ENCODE measurements around the gene PFAS.

PFAS gene

DNA sequence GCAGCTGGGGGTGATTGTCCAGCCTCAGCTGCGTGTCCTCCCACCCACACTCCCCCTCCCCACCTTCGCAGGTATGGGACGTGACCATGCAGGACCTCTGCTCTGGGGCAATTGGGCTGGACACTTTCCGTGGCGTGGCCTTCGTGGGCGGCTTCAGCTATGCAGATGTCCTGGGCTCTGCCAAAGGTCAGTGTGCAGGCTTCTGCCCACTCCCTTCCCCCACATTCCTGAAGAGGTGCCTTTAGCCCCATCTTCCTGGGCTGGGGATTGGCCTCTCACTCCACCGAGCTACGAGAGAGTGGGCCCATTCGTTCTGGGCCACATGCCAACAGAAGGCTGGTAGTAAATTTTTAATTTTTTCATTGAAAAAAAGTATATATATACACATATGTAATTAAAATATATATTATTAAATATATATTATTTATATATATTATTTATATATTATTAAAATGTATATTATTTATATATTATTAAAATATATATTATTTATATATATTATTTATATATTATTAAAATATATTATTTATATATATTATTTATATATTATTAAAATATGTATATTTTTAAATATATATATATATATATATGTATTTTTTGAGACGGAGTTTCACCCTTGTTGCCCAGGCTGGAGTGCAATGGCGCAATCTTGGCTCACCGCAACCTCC is 18.5 kb downstream of the PFAS start:
- no peak for DNase-seq

DNA sequence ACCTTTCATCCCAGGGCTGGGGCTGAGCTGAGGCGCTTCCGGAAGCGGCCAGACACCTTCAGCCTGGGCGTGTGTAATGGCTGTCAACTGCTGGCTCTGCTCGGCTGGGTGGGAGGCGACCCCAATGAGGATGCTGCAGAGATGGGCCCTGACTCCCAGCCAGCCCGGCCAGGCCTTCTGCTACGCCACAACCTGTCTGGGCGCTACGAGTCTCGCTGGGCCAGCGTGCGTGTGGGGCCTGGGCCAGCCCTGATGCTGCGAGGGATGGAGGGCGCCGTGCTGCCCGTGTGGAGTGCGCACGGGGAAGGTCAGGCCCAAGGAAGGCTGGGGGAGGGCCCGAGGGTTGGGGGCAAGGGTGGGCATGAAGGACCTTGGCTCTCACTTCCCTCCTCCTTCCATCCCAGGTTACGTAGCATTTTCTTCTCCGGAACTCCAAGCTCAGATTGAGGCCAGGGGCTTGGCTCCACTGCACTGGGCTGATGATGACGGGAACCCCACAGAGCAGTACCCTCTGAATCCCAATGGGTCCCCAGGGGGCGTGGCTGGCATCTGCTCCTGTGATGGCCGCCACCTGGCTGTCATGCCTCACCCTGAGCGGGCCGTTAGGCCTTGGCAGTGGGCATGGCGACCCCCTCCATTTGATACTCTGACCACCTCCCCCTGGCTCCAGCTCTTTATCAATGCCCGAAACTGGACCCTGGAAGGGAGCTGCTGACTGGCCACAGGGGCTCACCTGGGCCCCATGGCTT is 19.6 kb downstream of the PFAS start:
- DNase-seq, result no peak

DNA sequence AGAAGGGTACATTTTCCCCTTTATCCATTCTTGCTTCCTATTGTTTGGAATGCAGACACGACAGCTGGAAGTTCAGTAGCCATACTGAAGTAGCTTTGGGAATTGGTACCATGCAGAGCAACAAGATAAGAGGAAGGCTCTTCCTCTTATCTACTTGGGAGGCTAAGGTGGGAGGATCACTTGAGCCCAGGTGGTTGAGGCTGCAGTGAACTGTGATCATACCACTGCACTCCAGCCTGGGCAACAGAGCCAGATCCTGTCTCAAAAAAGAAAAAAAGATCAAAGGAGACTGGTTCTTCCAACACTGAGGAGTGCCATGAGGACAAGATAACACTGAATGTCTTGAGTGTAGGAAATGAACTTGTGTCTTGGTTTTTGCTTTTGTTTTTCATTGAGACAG is 23.3 kb downstream of the PFAS start:
- no peak for DNase-seq

DNA sequence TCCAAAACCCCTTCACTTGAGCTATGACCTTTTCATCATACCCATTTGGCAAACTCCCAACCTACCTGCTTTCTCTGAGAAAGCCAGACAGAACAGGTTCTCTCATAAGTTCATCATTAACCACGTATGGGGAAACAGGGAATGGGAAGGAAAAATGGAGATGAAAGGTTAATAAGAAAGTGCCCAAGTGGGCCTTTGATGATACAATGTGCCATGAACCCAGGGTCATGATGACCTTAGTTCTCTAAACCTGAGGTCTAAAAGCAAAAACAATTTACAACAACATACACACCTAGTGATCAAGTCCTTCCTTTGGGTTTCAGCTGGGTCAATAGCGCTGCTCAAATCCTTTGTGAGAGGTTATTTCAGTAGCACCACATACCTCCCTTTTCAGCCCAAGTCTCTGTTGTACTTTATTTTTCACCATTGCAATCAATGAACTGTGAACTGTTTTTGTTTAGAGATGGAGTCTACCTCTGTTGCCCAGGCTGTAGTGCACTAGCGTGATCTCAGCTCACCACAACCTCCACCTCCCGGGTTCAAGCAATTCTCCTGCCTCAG is 24.9 kb downstream of the PFAS start:
- DNase-seq, result no peak

DNA sequence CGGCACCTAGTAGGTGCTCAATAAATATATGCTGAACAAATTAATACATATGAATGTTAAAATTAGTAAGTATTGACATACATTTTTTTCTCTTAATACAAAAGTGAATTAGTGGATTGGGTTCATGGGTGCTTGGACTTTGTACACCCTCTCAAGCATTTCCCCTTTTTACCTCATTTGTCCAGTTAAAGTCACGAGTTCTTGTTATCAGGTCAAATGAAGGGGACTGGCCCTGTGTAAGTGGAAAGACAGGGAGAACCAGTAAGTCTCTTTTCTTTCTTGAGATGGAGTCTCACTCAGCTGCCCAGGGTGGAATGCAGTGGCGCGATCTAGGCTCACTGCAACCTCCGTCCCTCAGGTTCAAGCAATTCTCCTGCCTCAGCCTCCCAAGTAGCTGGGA is 25.7 kb downstream of the PFAS start:
- DNase-seq, result no peak

DNA sequence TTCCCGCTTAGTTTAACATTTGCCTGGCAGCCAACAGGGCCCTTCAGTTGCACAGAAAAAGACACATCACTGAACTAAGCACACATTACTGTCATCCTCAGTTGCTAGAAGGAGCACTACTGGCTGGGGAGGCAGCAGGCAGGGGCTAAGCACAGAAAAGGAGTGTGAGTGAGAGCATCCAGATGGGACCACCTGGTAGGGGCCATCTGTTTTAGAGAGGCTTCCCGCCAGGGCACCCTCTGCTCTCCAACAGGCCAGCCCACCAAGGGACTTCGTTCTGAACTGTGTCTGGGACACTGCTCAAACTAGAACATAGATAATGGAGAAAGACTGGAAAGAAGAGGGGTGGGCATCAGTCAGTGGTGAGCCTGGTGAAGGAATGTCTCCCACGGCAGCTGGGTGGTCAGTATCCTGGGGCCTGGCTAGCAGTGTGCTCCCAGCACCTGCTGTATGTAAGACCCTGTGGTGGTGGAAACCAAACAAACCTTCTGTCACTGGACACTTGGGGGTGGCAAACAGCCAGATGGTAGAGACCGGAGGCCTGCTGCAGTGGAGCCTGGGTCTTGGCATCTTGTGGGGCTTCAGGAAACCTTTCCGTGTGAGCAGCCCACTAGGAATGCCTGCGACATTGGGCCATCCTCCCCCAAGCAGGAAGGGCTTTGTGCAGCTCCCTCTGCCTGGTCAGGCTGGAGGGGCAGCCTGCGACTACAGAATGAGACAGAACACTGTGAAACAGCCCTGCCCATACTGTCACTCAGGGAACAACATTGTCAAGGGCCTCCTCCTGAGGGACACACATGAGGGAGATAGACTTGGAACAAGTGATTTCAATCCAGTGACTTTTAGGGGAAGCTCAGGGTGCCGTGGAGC is 26.6 kb downstream of the PFAS start:
- DNase-seq, result no peak

DNA sequence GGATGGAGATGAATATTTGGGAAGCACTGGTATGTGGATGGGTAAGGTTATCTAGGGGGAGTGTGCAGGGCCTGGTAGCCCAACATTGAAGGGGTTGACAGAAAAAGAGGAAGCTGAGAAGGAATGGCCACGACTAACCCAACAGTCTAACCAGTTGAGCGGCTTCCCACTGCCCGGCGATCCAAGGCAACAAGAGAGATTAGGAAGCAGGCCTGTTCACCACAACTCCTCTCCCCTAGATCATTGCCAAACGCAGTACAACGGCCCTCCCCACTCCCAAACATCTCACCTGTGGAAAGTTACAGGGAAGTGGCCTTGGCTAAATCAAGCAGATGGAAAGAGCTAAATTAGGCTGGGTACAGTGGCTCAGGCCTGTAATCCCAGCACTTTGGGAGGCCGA is 28.2 kb downstream of the PFAS start:
- no peak for DNase-seq

DNA sequence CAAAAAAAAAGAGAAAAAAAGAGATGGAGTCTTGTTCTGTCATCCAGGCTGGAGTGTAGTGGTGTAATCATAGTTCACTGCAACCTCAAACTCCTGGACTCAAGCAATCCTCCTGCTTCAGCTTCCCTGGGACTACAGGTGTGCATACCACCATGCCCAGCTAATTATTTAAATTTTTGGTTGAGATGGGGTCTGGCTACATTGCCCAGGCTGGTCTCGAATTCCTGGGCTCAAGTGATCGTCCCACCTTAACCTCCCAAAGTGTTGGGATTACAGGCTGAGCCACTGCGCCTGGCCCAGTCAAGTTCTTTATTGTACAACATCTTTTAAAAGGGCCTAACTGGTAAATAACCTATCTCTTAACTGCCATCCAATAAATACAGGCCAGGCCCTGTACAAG is 33.3 kb downstream of the PFAS start:
- no peak for DNase-seq

DNA sequence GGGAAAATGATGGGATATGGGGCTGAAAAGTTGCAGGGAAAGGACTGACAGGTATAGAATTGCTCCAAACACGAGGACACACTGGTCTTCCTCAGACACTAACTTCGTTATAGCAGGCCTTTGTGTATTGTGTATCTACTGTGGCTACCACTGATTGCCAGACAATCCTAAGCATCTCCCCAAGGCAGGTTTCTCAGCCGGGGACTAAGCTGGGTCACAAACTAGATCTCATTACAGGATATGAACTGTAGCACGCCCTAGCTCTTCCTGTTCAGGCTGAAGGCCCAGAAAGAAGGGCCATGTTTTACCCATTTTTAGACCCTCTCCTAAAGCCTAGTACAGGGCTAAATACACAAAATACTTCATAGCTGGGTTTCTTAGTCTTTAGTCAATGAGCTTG is 34.3 kb downstream of the PFAS start:
- DNase-seq, result peak in 1 of 5 experiments; percentile 70

DNA sequence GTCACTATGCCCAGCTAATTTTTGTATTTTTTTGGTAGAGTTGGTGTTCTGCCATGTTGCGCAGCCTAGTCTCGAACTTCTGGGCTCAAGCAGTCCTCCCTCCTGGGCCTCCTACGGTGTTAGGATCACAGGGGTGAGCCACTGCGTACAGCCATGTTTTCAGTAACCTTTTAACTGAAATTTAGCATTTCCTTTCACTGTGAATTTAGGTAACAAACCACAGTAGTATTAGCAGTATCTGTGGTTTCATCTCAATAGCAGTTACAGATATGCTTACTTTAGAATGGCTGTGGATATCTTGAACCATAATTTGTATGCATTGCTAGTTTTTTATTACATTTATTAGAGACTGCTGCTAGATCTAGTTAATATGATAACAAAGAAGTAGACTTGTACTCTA is 35.0 kb downstream of the PFAS start:
- DNase-seq, result peak in 1 of 5 experiments; percentile 75

DNA sequence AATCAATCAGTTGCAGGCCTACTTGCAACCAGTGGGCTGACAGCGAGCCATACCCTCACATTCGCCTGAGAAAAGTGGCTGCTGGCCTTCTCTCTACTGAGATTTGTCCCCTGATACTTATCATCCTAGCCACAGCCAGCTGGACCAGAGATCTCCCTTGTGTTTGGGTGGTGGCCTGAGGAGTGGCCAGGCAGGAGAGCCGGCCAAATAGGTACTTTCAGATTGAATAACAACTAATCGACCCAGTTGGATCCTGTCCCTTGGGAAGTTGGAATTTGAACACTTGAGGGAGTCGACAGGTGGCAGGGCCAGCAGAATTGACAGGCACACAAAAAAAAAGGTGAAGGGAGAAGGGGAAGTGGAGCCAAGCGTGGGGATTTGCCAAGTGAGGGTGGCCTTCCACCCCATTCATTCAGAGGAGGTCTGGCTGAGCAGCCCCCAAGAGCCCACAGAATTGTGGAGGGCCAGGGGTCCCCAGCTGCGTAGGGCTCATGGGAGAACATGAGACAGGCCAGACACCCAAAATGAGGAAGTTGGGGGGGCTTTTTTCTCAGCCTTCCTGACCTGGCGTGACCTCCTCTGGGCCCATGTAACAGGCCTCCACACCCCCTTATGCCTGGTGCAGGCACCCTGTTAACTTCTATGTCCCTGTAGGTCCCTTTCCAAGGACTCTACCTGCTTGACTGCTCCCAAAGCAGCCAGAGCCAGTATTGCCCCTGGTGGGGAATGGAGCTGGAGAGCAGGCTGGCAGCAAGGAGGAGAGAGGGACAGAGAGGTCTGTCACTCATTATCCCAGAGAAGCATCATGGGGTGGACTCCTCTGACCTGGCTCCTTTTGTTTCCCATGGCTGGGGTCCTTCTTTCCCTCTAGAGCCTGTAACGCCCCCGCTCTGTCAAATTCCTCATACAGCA is 36.4 kb downstream of the PFAS start:
- no peak for DNase-seq

DNA sequence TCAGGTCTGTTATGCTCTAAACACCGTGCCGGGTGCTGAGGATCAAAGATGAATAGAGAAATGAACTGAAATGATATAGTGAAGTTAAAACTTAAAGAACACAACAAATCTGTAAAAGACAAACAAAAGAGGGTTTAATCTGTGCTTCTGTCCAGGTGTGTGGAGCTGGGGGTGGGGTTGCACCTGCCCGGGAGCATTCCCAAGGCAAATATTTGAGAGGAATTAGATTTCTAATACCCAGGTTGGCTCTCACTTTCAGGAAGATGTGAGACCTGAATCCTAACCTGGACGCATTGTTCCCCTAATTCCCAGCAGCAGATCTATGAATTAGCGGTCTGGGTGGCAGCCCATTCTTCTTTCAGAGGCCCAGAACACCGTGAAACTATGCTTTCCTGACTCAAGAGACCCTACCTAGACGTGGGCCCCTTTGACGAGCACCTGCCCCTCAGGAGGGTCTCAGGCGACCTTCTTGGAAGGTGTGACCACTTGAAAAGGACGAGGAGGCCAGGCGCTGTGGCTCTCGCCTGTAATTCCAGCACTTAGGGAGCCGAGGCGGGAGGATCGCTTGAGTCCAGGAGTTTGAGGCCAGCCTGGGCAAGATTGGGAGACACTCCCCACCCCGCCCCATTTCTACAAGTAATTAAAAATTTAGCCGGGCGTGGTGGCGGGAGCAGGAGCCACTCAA is 38.7 kb downstream of the PFAS start:
- DNase-seq, result no peak

DNA sequence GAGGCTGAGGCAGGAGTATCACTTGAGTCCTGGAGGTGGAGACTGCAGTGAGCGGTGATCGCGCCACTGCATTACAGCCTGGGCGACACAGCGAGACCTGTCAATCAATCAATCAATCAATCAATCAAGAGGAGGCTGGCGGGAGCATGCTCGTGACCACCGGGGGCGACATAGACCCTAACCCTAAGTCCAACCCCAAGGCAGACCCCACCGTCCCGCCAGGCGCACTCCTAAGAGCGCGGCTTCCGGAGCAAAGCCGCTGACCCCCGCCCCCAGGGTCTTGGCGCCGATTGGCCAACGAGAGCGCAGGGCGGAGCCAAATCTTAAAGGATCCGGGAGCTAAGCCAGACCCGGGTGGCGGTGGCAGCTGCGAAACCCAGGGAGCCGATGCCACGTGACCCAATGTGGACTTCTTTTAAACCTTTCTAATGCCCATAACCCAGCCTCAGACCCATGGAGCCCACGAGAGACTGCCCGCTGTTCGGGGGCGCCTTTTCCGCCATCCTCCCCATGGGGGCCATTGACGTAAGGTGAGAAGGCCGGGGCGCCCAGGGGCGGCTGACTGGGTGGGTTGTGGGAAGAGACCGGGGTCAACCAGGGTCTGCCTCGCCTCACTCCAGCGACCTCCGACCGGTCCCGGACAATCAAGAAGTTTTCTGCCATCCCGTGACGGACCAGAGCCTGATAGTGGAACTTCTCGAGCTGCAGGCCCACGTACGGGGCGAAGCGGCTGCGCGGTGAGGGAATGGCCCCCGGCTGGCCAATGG is 39.4 kb downstream of the PFAS start, which contains the start of gene RANGRF:
RANGRF (plus strand) TSS at position 335 of the 767 bp plus-strand sequence; CDS start at position 454, 119 bp downstream.
- peak; percentile 64 to 89 (median 73) for DNase-seq

DNA sequence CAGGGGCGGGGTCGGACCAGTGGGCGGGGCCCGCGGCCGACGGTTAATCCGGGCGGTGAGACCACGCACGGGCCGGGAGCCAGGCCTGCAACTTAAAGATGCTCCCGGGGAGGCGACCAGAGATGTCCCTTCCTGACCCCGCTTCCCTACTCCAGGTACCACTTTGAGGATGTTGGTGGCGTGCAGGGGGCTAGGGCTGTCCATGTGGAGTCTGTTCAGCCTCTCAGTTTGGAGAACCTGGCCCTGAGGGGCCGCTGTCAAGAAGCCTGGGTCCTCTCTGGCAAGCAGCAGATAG is 40.0 kb downstream of the PFAS start:
- peak in 2 of 5 experiments; percentile 33 to 45 for DNase-seq

DNA sequence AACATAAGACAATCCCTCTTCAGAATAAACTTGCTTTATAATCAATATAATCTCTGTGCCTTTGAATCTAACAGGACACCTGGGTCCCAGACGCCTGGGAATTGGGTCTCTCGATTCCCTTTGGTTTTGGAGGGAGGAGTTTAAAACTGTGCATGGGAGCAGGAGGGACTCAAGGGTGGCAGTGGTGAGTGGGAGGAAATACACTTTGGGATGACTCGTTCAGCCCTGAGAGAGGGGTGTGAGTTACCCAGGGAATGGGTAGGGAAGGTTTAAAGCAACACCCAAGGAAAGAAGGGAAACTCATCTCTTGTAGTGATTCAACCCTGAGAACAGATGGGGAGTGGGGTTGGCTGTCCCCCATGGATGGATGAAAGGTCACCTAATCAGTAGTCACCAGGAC is 41.0 kb downstream of the PFAS start:
- DNase-seq, result no peak

DNA sequence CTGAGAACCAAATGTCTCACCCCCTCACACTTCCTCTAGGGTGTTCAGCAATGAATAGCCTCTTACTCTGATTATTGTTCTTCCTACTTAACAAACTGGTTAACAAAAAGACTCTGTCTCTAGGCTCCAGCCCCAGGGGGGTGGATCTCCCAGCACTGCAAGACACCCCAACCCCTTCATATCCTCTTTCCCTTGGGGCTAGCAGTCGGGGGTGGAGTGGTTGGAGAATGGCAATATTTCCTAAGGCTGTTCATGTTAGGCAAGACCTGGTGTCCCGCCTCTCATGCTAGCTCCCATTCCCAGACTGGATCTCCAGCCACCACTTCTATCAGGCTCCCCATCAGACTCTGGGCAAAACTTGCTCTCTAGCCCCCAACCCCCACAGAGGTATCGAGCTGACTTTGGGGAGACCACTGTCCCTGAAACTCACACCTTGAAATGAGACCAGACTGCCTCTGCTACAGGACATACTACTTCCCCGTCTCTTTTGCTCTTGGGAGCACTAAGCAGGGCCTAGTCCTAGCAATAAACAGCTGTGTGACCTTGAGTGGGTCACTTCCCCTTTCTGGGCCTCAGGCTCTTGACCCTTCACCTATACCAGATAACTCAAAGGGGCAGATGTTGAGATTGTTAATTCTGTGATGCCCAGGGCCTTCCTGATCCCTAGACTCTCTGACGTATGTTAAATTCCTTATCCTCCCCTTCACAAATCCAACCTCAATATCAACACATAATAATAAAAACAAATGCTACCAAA is 43.7 kb downstream of the PFAS start:
- DNase-seq, result no peak

DNA sequence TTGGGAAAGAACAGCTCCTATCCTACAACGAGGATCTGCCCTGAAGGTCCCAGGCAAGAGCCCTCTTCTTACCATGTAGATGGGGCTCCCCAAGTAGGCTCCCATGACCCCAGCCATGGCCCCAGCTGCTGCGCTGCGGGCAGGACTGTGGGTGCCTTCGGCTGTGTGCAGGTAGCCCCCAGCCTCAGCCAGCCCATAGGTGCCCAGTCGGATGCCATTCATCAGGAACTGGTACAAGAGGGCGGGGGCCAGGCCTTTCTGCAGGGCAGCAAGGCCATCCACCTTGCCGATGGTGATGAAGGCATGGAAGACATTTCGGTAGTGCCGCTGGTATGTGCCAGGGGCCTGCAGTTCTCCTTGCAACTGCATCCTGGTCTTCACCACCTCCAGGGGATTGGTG is 45.3 kb downstream of the PFAS start:
- no peak for DNase-seq

DNA sequence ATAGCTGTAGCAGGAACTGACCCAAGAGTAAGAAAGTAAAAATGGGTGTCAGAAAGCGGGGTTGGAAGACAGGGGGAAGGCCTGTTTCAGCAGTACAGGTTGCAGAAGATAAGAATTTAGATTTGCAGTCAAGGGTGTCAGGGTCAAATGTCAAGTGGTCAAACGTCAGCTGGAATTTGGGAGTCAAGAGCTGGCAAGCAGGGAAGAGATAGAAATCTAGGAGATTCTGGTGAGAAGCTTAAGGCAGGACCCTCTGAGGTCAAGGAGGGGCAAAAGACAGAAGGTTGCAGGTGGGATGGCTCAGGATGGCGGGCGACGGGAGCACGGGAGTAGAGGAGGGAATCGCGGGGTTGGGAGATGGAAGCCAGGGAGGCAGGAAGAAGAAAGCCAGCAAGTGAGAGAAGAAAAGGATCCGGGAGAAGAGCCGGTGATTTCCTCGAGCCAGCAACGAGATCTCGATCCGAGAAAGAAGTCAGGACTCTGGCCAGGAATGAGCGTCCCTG is 45.8 kb downstream of the PFAS start:
- DNase-seq, result no peak

DNA sequence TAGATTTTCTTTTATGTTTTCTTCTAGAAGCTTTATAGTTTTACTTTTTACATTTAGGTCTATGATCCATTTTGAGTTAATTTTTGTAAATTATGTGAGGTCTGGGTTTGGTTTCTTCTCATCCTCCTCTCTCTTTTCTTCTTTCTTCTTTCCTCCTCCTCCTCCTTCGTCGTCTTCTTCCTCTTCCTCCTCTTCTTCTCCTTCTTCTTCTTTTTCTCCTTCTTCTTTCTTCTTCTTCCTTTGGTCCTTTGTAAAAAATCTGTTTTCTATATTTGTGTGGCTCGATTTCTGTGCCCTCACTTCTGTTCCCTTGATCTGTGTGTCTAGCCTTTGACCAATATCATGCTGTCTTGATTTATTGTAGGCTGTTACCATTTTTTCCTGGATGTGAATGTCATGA is 51.1 kb downstream of the PFAS start:
- no peak for DNase-seq
